Measurements from ENCODE around the gene ZNF555.

The ZNF555 gene

DNA sequence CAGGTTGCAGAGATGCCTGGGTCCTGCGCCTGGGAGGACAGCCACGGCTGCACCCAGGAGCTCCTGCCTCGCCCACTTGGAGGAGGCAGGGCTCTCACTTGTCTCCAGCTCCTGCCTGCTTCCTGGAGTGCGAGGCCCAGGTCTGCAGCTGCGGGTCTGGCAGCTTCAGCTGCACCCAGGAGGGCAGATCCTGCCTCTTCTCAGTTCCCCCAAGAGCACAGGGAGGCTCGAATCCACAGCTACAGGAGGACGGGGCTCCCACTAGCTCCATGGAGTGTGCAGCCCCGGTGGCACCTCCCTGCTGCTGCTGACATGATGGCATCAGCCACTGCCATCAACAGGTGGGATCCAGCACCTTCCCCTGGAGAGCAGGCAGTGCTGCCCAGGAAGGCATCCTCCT, 17.1 kb upstream of the ZNF555 start:
- DNase-seq (ENCODE audit: low read depth), result no peak

DNA sequence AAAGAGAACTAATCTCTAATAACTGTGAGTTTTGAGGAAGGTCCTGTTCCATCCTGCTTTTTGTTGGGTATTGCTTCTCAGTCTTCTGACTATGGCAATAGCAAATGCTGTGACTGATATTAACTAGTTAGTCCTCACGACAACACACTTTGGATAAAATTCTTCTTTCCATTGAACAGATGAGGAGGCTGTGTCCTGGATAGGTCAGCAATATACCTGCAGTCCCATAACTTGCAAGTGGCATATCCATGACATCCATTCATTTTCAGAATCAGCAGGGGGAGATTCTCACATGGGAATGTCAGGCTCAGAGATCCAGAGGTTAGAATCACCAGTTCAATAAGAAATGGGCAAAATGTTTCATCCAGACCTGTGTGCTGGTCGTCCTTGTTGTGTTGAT, 14.3 kb upstream of the ZNF555 start:
- no peak for DNase-seq (ENCODE audit: low read depth)

DNA sequence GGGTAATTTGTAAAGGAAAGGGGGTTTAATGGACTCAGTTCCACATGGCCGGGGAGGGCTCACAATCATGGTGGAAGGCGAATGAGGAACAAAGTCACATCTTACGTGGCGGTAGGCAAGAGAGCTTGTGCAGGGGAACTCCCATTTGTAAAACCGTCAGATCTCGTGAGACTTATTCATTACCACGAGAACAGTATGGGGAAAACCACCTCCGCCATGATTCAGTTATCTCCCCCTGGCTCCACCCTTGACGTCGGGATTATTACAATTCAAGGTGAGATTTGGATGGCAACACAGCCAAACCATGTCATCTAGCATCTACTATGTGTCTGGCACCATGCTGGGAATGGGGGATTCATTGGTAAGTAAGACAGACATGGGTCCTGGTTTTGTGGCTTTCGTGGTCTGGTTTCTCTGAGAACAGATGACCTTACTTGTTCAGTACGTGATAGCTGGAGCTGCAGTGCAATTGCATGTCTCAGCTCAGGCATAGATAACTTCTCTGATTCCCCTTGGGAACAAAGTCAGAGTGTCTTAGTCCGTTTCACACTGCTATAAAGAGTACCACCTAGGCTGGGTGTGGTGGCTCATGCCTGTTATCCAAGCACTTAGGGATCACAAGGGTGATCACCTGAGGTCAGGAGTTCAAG, 13.3 kb upstream of the ZNF555 start:
- no peak for DNase-seq (ENCODE audit: low read depth)

DNA sequence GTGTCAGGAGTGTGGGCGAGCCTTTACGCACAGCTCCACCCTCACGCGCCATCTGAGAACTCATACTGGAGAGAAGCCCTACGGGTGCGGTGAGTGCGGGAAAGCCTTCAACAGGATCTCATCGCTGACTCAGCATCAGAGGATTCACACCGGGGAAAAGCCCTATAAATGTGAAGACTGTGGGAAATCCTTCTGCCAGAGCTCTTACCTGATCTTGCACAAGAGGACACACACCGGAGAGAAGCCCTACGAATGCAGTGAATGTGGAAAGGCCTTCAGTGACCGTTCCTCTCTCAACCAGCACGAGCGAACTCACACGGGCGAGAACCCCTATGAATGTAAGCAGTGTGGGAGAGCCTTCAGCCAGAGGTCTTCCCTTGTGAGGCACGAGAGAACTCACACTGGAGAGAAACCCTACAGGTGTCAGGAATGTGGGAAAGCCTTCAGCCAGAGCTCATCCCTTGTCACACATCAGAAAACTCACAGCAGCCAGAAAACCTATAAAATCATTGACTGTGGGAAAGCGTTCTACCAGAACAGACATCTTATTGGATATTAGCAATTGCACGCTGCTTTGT, 6.9 kb upstream of the ZNF555 start:
- DNase-seq (ENCODE audit: low read depth), result no peak

DNA sequence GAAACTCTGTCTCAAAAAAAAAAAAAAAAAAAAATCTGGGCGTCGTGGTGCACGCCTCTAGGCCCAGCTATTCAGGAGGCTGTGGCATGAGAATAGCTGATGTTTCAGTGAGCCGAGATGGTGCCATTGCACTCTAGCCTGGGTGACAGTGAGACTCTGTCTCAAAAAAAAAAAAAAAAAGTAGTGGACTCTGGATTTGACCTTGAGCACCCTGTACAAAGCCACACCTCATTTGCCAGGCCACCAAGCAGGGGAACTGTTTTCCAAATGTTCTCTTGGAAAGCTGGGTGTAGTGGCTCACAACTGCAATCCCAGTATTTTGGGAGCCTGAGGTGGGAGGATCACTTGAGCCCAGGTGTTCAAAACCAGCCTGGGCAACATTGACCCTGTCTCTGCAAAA, 3.8 kb upstream of the ZNF555 start:
- DNase-seq (ENCODE audit: low read depth), result no peak

DNA sequence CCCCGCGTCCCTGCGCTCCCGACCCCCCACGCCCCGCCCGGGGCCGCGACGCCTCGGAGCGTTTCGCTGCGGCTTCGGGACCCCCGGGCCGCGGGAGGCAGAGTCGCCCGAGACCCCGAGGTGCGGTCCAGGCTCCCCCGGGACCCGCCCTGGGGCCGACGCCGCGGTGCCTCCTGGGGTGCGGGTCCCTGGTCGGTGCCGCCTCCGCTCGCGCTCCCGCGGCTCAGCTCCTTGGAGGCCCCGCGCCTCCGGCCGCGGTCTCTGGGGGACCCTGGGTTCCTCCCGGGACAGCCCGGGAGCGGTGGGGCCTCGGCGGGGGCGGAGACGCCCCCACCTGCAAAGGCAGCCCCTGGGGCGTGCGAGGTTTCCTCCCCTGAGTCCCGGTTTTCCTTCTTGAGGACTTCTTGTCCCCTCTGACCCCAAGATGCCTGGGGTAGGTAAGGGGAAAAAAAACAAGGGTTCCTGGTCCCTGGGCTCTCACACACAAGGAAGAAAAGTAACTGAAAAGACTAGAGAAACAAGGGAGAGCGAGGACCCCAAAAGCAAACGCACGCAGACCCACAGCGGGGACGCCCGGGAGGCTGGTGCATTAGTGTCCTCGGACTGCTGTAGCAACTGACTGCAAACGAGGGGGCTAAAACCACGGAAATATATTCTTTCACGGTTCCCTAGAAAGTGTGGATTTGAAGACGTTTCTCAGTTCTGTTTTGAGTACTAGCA, 740 bp downstream of the ZNF555 start:
- no peak for DNase-seq (ENCODE audit: low read depth)

GRCh38 chr19:2845107-2845506, 3.8 kb downstream of the ZNF555 start:
- DNase-seq (ENCODE audit: low read depth), result no peak

DNA sequence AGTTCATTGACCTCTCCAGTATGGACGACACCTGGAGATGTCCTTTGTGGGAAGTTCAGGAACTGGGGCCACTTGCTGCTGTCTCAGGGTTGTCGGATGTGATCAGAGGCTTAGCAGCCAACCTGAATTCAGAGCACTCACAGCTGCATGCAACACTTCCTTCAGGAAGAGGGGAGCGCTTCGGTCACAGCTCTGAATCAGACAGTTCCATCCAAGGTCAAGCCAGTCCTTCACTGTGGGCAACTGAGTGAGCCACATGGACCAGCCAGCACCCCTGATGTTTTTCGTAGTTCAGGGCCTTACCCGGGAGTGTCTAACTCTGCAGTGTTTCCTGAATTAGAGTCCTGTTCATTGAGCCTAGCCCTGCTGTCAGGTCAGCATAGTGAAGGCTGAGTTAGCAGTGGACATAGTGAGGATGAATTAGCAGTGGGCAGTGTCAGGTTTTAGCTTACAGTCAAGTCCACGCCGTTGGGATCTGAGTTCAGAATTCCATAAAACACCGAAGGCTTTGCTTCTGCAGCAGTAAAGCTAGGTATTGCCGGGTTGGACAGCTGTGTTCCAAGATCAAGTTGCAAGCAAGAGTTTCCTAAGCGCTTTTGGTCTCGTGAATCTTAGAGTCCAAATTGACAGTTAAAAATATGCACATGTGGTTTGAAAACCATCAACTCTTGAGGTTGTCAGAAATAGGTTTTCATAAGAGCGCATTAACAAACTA, 5.1 kb downstream of the ZNF555 start:
- no peak for DNase-seq (ENCODE audit: low read depth)

DNA sequence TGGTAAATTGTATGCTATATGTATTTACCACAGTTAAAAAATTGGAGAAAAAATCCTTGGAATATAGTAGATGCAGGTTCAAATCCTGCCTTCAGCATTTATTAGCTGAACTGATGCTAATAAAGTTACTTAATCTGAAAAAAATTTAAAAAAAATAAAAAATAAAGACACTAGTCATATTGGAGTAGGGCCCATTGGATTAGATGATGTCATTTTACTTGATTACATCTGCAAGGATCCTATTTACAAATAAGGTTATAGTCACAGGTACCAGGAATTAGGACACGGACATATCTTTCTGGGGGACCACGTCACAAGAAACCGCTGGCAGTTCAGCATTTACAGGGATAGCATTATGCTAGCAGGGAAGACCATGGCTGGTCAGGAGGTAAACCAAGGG, 6.2 kb downstream of the ZNF555 start:
- no peak for DNase-seq (ENCODE audit: low read depth)

- DNase-seq (ENCODE audit: low read depth), result no peak
Measured at GRCh38 chr19:2848616-2849015, 7.3 kb downstream of the ZNF555 start.

DNA sequence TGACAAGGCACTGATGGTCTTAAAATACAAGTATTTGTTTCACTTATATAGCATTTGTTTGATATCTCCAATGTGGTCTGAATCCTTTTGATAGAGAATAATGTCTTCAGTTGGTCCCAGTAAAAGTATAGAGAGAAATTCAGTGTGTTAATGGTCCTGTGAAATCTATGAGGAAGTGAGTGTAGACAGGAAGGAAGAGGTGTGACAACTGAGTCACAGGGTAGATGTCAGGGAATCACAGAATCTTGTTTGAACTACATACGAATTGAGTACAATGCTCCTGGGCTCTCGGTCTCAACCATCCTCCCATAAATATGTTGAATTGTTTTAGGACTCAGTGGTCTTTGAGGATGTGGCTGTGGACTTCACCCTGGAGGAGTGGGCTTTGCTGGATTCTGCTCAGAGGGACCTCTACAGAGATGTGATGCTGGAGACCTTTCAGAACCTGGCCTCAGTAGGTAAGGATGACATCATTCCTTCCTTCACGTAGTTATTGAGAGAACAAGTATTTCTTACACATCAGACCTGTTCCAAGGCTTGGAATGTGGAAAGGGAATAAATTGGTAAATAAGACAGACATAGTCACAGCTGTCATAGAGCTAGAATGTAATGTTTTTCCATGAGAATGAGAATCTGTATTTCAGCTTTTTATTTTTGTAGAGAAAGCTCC, 9.1 kb downstream of the ZNF555 start:
- DNase-seq (ENCODE audit: low read depth), result no peak

GRCh38 chr19:2852598-2852997, 11.3 kb downstream of the ZNF555 start:
- no peak for DNase-seq (ENCODE audit: low read depth)

GRCh38 chr19:2853015-2853606, 11.8 kb downstream of the ZNF555 start:
- DNase-seq (ENCODE audit: low read depth), result no peak

DNA sequence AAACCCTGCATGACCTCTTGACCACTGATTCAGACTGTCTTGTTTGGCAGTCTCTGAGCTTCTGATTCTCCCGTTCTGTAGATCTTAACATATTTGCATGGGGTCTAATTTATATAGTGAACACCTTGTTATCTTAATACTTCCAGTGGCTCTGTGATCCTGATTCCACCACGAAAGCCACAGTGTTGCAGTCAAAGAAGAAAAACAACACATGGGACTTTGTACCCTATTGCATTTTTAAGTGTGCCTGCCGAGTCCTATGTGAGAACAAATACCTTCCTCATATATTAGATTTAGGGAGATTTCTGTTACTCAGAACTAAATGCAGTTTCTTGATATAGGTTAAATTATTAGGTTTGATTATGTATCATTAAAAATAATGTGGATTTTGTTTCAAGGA, 13.6 kb downstream of the ZNF555 start:
- no peak for DNase-seq (ENCODE audit: low read depth)

DNA sequence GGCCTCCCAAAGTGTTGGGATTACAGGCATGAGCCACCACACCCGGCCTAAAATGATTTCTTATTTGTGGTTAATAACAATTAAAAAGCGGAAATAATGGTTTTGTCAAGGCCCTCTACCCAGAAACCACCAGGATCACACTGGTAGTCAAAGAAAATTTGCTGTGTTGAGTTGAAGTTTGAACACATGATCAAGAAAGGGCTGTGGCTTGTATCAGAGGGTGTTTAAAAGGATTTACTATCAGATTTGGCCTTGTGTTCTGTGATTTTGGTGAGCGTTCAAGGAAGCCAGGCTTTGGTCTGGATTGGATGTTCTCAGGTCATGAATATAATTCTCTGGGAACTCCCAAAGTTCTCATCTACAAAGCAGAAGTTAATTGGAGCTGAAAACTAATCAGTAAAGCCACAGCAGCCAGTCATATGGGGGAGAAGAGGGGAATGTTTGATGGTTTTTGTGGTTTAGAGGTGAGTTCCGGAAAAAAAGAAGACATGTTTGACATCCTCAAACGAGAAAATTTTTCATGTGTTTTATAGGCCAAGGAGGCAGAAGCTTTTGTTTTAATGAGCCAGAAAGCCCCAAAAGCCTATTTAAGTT, 15.3 kb downstream of the ZNF555 start:
- no peak for DNase-seq (ENCODE audit: low read depth)

- no peak for DNase-seq (ENCODE audit: low read depth)
Measured at GRCh38 chr19:2858864-2859263, 17.6 kb downstream of the ZNF555 start.

- no peak for DNase-seq (ENCODE audit: low read depth)
Measured at GRCh38 chr19:2863816-2864215, 22.5 kb downstream of the ZNF555 start.

- DNase-seq (ENCODE audit: low read depth), result no peak
Measured at GRCh38 chr19:2865334-2866100, 24.2 kb downstream of the ZNF555 start.

- no peak for DNase-seq (ENCODE audit: low read depth)
Measured at GRCh38 chr19:2866495-2867024, 25.3 kb downstream of the ZNF555 start.
